HG03196 (cell line): ENCODE data around the gene PMEPA1.

ENCODE experiments used
- ATAC-seq: cut with Tn5 transposase; IDR thresholded peaks from one replicate; pipeline ENCODE4 v1.9.1; 2021; ENCODE audit not compliant: unreplicated experiment

The PMEPA1 gene

GRCh38 chr20:57664924-57665588 is 44.8 kb downstream of the PMEPA1 start:
- ATAC-seq: no peak

- no peak for ATAC-seq
Observed at GRCh38 chr20:57664476-57664875, 45.3 kb downstream of the PMEPA1 start.

- ATAC-seq: no peak
Observed at GRCh38 chr20:57663681-57664451, 45.9 kb downstream of the PMEPA1 start.

GRCh38 chr20:57663241-57663640 is 46.6 kb downstream of the PMEPA1 start:
- ATAC-seq: no peak

GRCh38 chr20:57662456-57663240 is 47.2 kb downstream of the PMEPA1 start:
- no peak for ATAC-seq

- ATAC-seq: no peak
Observed at GRCh38 chr20:57661746-57662455, 47.9 kb downstream of the PMEPA1 start.

- ATAC-seq: no peak
Observed at GRCh38 chr20:57660922-57661745, 48.7 kb downstream of the PMEPA1 start.

GRCh38 chr20:57660181-57660921 is 49.5 kb downstream of the PMEPA1 start:
- ATAC-seq: no peak

- no peak for ATAC-seq
Observed at GRCh38 chr20:57659517-57660180, 50.2 kb downstream of the PMEPA1 start.

GRCh38 chr20:57658833-57659516 is 50.8 kb downstream of the PMEPA1 start:
- ATAC-seq: no peak

GRCh38 chr20:57658447-57658832 is 51.4 kb downstream of the PMEPA1 start:
- ATAC-seq: no peak

GRCh38 chr20:57657535-57658446 is 52.0 kb downstream of the PMEPA1 start:
- ATAC-seq: no peak

GRCh38 chr20:57656821-57657534 is 52.8 kb downstream of the PMEPA1 start:
- no peak for ATAC-seq

- no peak for ATAC-seq
Observed at GRCh38 chr20:57656252-57656820, 53.5 kb downstream of the PMEPA1 start.

- no peak for ATAC-seq
Observed at GRCh38 chr20:57655809-57656155, 54.0 kb downstream of the PMEPA1 start.

- no peak for ATAC-seq
Observed at GRCh38 chr20:57654998-57655808, 54.6 kb downstream of the PMEPA1 start.
